ENCODE measurements around the gene PRTG.

PRTG gene

DNA sequence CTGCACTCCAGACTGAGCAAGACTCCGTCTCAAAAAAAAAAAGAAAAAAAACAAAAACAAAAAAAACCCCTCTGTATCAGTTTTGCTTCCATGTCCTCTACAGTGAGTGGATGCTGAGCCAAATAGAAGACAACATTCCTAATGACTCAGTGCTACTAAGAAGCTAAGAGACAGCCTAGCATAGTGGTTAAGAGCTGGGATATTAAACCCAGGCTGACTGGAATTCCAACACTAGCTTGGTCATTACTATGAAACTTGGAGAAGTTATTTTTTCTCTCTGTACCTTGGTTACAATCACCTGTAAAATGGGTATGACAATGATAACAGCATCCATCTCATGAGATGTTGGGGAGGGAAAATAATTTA, 93.9 kb downstream of the PRTG start:
- H3K9me2 ChIP-seq (replicated peaks; ENCODE audit: control insufficient read depth, low read length): no peaks in the 10 kb centered on the region
- no peak for TF ChIP-seq EZH2phosphoT487 (IDR thresholded peaks at IDR 0.05; ENCODE audit: borderline replicate concordance, low read length)
- TF ChIP-seq, protein P1, sequence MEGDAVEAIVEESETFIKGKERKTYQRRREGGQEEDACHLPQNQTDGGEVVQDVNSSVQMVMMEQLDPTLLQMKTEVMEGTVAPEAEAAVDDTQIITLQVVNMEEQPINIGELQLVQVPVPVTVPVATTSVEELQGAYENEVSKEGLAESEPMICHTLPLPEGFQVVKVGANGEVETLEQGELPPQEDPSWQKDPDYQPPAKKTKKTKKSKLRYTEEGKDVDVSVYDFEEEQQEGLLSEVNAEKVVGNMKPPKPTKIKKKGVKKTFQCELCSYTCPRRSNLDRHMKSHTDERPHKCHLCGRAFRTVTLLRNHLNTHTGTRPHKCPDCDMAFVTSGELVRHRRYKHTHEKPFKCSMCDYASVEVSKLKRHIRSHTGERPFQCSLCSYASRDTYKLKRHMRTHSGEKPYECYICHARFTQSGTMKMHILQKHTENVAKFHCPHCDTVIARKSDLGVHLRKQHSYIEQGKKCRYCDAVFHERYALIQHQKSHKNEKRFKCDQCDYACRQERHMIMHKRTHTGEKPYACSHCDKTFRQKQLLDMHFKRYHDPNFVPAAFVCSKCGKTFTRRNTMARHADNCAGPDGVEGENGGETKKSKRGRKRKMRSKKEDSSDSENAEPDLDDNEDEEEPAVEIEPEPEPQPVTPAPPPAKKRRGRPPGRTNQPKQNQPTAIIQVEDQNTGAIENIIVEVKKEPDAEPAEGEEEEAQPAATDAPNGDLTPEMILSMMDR (IDR thresholded peaks at IDR 0.05; ENCODE audit: low read depth, low read length, poor library complexity, severe bottlenecking): no peak
- no peaks in the 10 kb centered on the region for H3F3A ChIP-seq (ENCODE audit: control insufficient read depth, insufficient read depth)
- no peaks in the 10 kb centered on the region for H3K4me1 ChIP-seq (ENCODE audit: control insufficient read depth, low read length)
- H4K20me1 ChIP-seq (ENCODE audit: control insufficient read depth, insufficient read depth, low read depth, low read length): no peaks in the 10 kb centered on the region
- H3K27ac ChIP-seq (ENCODE audit: low read depth, low read length): no peak overlapping the region
- H3K79me2 ChIP-seq (ENCODE audit: control insufficient read depth, low read length): no peaks in the 10 kb centered on the region
- H3K27me3 ChIP-seq (ENCODE audit: control insufficient read depth, low read length): peaks cover 3% of the 10 kb centered on the region; the same call in 1 of the 2 replicates
- no peak overlapping the region for H3K4me3 ChIP-seq (ENCODE audit: low read length)
- no peak overlapping the region for H3K4me2 ChIP-seq (ENCODE audit: low read length)
- H3K9me3 ChIP-seq (ENCODE audit: control insufficient read depth, insufficient read depth, low read length): no peaks in the 10 kb centered on the region
- H3K36me3 ChIP-seq (ENCODE audit: control insufficient read depth, low read length): no peaks in the 10 kb centered on the region

DNA sequence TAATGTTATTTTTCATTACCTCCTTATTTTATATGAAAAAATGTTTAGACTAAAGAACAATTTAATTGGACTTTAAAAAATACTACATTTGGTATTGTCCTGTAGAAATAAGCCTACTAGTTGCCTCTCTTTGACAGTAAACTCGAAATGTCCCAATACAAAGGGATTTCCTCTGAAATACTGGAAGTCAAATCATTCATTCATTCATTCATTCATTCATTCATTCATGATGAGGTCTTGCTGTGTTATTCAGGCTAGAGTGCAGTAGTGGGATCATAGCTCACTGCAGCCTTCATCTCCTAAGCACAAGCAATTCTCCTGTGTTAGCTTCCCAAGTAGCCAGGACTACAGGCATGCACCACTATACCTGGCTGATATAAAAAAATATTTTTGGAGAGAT, 104.2 kb downstream of the PRTG start:
- no peaks in the 10 kb centered on the region for H4K20me1 ChIP-seq (ENCODE audit: control insufficient read depth, insufficient read depth, low read depth, low read length)
- H3K9me3 ChIP-seq (ENCODE audit: control insufficient read depth, insufficient read depth, low read length): no peaks in the 10 kb centered on the region
- no peak overlapping the region for H3K4me3 ChIP-seq (ENCODE audit: low read length)
- no peaks in the 10 kb centered on the region for H3K79me2 ChIP-seq (ENCODE audit: control insufficient read depth, low read length)
- H3K27me3 ChIP-seq (ENCODE audit: control insufficient read depth, low read length): peaks cover 3% of the 10 kb centered on the region; the same call in 1 of the 2 replicates
- H3K4me1 ChIP-seq (ENCODE audit: control insufficient read depth, low read length): no peaks in the 10 kb centered on the region
- no peak overlapping the region for H3K27ac ChIP-seq (ENCODE audit: low read depth, low read length)
- no peaks in the 10 kb centered on the region for H3K9me2 ChIP-seq (replicated peaks; ENCODE audit: control insufficient read depth, low read length)
- TF ChIP-seq, protein P1 (IDR thresholded peaks at IDR 0.05; ENCODE audit: low read depth, low read length, poor library complexity, severe bottlenecking): no peak
- no peak for TF ChIP-seq EZH2phosphoT487 (IDR thresholded peaks at IDR 0.05; ENCODE audit: borderline replicate concordance, low read length)
- H3K36me3 ChIP-seq (ENCODE audit: control insufficient read depth, low read length): no peaks in the 10 kb centered on the region
- H3F3A ChIP-seq (ENCODE audit: control insufficient read depth, insufficient read depth): no peaks in the 10 kb centered on the region
- H3K4me2 ChIP-seq (ENCODE audit: low read length): no peak overlapping the region

DNA sequence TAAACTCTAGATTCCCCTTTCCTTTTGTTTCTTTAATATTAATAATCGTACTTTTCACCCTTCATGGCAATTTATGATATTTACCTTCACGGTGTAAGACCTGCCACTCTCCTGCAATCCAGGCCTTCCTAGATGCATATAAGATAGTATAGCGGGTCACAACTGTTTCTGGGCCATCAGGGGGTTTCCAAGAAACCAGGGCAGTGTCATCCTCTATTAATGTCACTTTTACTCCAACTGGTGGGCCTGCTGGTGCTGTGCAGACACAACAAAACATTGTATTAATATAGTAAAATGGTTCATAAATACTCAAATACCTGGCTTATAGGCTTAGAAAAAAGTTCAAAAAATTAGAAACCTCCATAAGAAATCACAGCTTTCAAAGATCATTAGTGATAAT, 105.9 kb downstream of the PRTG start:
- Histone ChIP-seq H3K27me3 (ENCODE audit: control insufficient read depth, low read length) (peaks cover 3% of the 10 kb centered on the region; the same call in 1 of the 2 replicates), H3K79me2 (ENCODE audit: control insufficient read depth, low read length) (no peaks in the 10 kb centered on the region), H3K36me3 (ENCODE audit: control insufficient read depth, low read length) (no peaks in the 10 kb centered on the region), H3K4me1 (ENCODE audit: control insufficient read depth, low read length) (no peaks in the 10 kb centered on the region), H3K27ac (ENCODE audit: low read depth, low read length) (no peak overlapping the region), H3K4me2 (ENCODE audit: low read length) (no peak overlapping the region), H3K9me3 (ENCODE audit: control insufficient read depth, insufficient read depth, low read length) (no peaks in the 10 kb centered on the region), H3F3A (ENCODE audit: control insufficient read depth, insufficient read depth) (no peaks in the 10 kb centered on the region), H4K20me1 (ENCODE audit: control insufficient read depth, insufficient read depth, low read depth, low read length) (no peaks in the 10 kb centered on the region), H3K9me2 (replicated peaks; ENCODE audit: control insufficient read depth, low read length) (no peaks in the 10 kb centered on the region), H3K4me3 (ENCODE audit: low read length) (no peak overlapping the region)
- no peak for TF ChIP-seq EZH2phosphoT487 (IDR thresholded peaks at IDR 0.05; ENCODE audit: borderline replicate concordance, low read length)

DNA sequence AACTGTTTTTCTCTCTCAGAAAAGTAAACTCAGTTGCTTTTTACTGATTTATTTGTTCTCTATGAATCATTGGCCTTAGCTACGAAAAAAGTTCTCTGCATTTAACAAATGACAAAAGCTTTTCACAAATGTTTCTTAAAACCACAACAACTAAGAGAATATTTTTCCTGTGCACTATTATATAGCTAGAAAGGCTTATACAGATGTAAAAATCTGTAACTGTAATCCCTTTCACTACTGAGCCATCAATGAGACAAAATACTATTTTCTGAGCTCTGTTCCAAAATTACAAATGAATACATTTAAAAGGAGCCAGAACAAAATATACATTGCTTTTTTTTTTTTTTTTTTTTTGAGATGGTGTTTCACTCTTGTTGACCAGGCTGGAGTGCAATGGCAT, 109.2 kb downstream of the PRTG start:
- no peak for TF ChIP-seq EZH2phosphoT487 (IDR thresholded peaks at IDR 0.05; ENCODE audit: borderline replicate concordance, low read length)
- TF ChIP-seq, protein P1 (IDR thresholded peaks at IDR 0.05; ENCODE audit: low read depth, low read length, poor library complexity, severe bottlenecking): no peak
- Histone ChIP-seq H3K79me2 (ENCODE audit: control insufficient read depth, low read length) (no peaks in the 10 kb centered on the region), H3K27ac (ENCODE audit: low read depth, low read length) (no peak overlapping the region), H3K36me3 (ENCODE audit: control insufficient read depth, low read length) (no peaks in the 10 kb centered on the region), H3K4me2 (ENCODE audit: low read length) (no peak overlapping the region), H3F3A (ENCODE audit: control insufficient read depth, insufficient read depth) (no peaks in the 10 kb centered on the region), H4K20me1 (ENCODE audit: control insufficient read depth, insufficient read depth, low read depth, low read length) (no peaks in the 10 kb centered on the region), H3K27me3 (ENCODE audit: control insufficient read depth, low read length) (no peaks in the 10 kb centered on the region), H3K9me3 (ENCODE audit: control insufficient read depth, insufficient read depth, low read length) (no peaks in the 10 kb centered on the region), H3K4me3 (ENCODE audit: low read length) (no peak overlapping the region), H3K4me1 (ENCODE audit: control insufficient read depth, low read length) (no peaks in the 10 kb centered on the region), H3K9me2 (replicated peaks; ENCODE audit: control insufficient read depth, low read length) (no peaks in the 10 kb centered on the region)

Data from DOHH2 (cell line).